Transverse colon (tissue), 4 donors: ENCODE measurements around the gene ZNF841. TPM values are rescaled to one million over a fixed set of nuclear protein-coding genes. Genes with fewer than 3 reads are reported as not detected.

ENCODE experiments used
- DNase-seq: peaks from one replicate; pipeline ENCODE4 v3.0.0-alpha.2; 2019
- H3K27ac ChIP-seq, 4 donors: fragments of 200-600 bp; sonication (generic); 2 replicates each; pipeline ENCODE4 v1.5.1; 2016 to 2018; ENCODE audit warnings: inconsistent platforms in 4 of 4
- H3K27me3 ChIP-seq: fragments of 200-600 bp; sonication (generic); 2 replicates; pipeline ENCODE4 v1.5.1; 2017; ENCODE audit warnings: inconsistent platforms
- H3K36me3 ChIP-seq, 4 donors: fragments of 200-600 bp; sonication (generic); 2 replicates each; pipeline ENCODE4 v1.5.1; 2017 to 2019; ENCODE audit warnings: inconsistent platforms in 4 of 4
- H3K4me1 ChIP-seq, 4 donors: fragments of 200-600 bp; sonication (generic); 2 replicates each; pipeline ENCODE4 v1.5.1; 2017 to 2020; ENCODE audit warnings: inconsistent platforms in 4 of 4
- H3K4me3 ChIP-seq, 4 donors: fragments of 200-600 bp; sonication (generic); 1 replicate in 1 of 4; 2 replicates in 3 of 4; pipeline versions ENCODE4 v1.5.1 to v1.6.1; 2017 to 2019; ENCODE audit warnings: inconsistent platforms in 4 of 4
- H3K9me3 ChIP-seq, 2 donors: fragments of 200-600 bp; sonication (generic); 2 replicates each; pipeline ENCODE4 v1.5.1; 2017 to 2019; ENCODE audit warnings: inconsistent platforms in 2 of 2
- CTCF ChIP-seq, 5 experiments: fragments of 200-600 bp in 3 of 5; fragments of 450-650 bp in 2 of 5; sonication (generic) in 3 of 5; IDR thresholded peaks; 1 replicate in 2 of 5; 2 replicates in 3 of 5; pipeline ENCODE4 v1.5.1; 2016 to 2017; ENCODE audit warnings: antibody characterized with exemption in 5 of 5, inconsistent platforms in 3 of 5, mild to moderate bottlenecking in 2 of 5, moderate library complexity in 1 of 5
- EP300 ChIP-seq: sonication (generic); formaldehyde crosslinking; IDR thresholded peaks from one replicate; pipeline ENCODE4 v1.6.1; 2017; ENCODE audit warnings: antibody characterized with exemption, low read depth
- POLR2A ChIP-seq: fragments of 450-650 bp; IDR thresholded peaks from one replicate; pipeline ENCODE4 v1.6.1; 2016; ENCODE audit warnings: antibody characterized with exemption, mild to moderate bottlenecking, moderate library complexity
- POLR2AphosphoS5 ChIP-seq, 3 donors: sonication (generic); formaldehyde crosslinking; IDR thresholded peaks; one replicate each; pipeline ENCODE4 v1.6.1; 2016; ENCODE audit warnings: antibody characterized with exemption in 3 of 3
- WGBS, 2 donors: methylation state at CpG; one replicate each; pipeline ENCODE4 v1.1.5; 2018; ENCODE audit warnings: low coverage in 1 of 2; 5-methylcytosine and 5-hydroxymethylcytosine counted together
- in situ Hi-C, 4 donors: fragments of 200-750 bp; cut with MboI; loops; one replicate each; pipeline versions ENCODE4 v1.15.0 to v1.15.1; 2017; ENCODE audit warnings: low sequenced_read_pairs in 3 of 4, low pct_ligation_motif_present in 1 of 4, low pct_unique_long_range_greater_than_20kb in 1 of 4
- intact Hi-C: fragments of 100-400 bp; cut with DNase I; formaldehyde crosslinking; loops from one replicate; pipeline ENCODE4 v1.15.1; 2023; ENCODE audit warnings: low total_unique reads
- total RNA-seq, 4 donors: library from RNA; depleted of rRNA; stranded (reverse); fragments of >200 nt; gene quantifications; one replicate each; pipeline ENCODE4 v1.1.0, GENCODE V29; 2016

ZNF841 gene
- total RNA-seq, 4 donors from 2014 or later = 15.7 to 23.7 (median 21.1) TPM

- 10 to 11% methylated on average over 12 of the region's 12 CpGs for WGBS, 2 donors
- intact Hi-C loops (no loop called here), in situ Hi-C loops (loop anchor here in 1 of 4 donors (10.0 kb wide), 1 partner anchor 860 kb away; no protein-coding TSS in a partner anchor)
- H3K27ac ChIP-seq = peak overlapping the region; percentile 60 to 85 (median 80)
- no peak for DNase-seq
- peak overlapping the region; percentile 55 to 95 (median 82) for H3K4me3 ChIP-seq
- H3K9me3 ChIP-seq = peaks cover 13 to 25% of the 10 kb centered on the region in 2 donors
- no peak for TF ChIP-seq CTCF (IDR thresholded peaks at IDR 0.05)
- no peak for TF ChIP-seq POLR2A
- TF ChIP-seq EP300 = no peak
- TF ChIP-seq POLR2AphosphoS5 (IDR thresholded peaks at IDR 0.05) = no peak
- peaks cover 4 to 21% (median 11%) of the 10 kb centered on the region in 4 donors for H3K4me1 ChIP-seq
- H3K27me3 ChIP-seq = no peaks in the 10 kb centered on the region
- peaks cover 0 to 40% (median 3%) of the 10 kb centered on the region in 4 donors for H3K36me3 ChIP-seq
Measured at GRCh38 chr19:52094526-52095130, 937 bp downstream of the ZNF841 start.

- no peak overlapping the region for H3K4me3 ChIP-seq
- in situ Hi-C loops (no loop called here), intact Hi-C loops (no loop called here)
- H3K9me3 ChIP-seq = peaks cover 13% of the 10 kb centered on the region in 2 donors
- H3K27me3 ChIP-seq = no peaks in the 10 kb centered on the region
- DNase-seq = no peak
- H3K36me3 ChIP-seq = peaks cover 0 to 97% (median 28%) of the 10 kb centered on the region in 4 donors
- no peaks in the 10 kb centered on the region for H3K4me1 ChIP-seq
- no peak overlapping the region for H3K27ac ChIP-seq
- TF ChIP-seq CTCF (IDR thresholded peaks at IDR 0.05) (no peak), POLR2AphosphoS5 (IDR thresholded peaks at IDR 0.05) (no peak), POLR2A (no peak), EP300 (no peak)
Measured at GRCh38 chr19:52086481-52086880, 9.1 kb downstream of the ZNF841 start.

GRCh38 chr19:52070496-52070895 is 25.1 kb downstream of the ZNF841 start:
- intact Hi-C loops (no loop called here), in situ Hi-C loops (no loop called here)
- no peak overlapping the region for H3K27ac ChIP-seq
- no peak overlapping the region for H3K4me3 ChIP-seq
- peaks cover 12 to 96% (median 57%) of the 10 kb centered on the region in 4 donors for H3K36me3 ChIP-seq
- TF ChIP-seq CTCF (IDR thresholded peaks at IDR 0.05) (no peak), POLR2A (no peak), POLR2AphosphoS5 (IDR thresholded peaks at IDR 0.05) (no peak), EP300 (no peak)
- DNase-seq = no peak
- no peaks in the 10 kb centered on the region for H3K4me1 ChIP-seq
- 96% methylated on average over 5 of the region's 5 CpGs; no CpG with 5 or more reads in 1 of the 2 donors for WGBS, 2 donors
- H3K27me3 ChIP-seq = no peaks in the 10 kb centered on the region
- H3K9me3 ChIP-seq = peaks cover 68 to 99% of the 10 kb centered on the region in 2 donors

- 83 to 93% methylated on average over 2 of the region's 2 CpGs for WGBS, 2 donors
- TF ChIP-seq POLR2AphosphoS5 (IDR thresholded peaks at IDR 0.05) = no peak
- no peak for TF ChIP-seq POLR2A
- no peak for TF ChIP-seq EP300
- no peak for TF ChIP-seq CTCF (IDR thresholded peaks at IDR 0.05)
- no peak overlapping the region for H3K4me3 ChIP-seq
- in situ Hi-C loops = no loop called here
- H3K4me1 ChIP-seq = no peaks in the 10 kb centered on the region
- no peak for DNase-seq
- no peak overlapping the region for H3K27ac ChIP-seq
- no peaks in the 10 kb centered on the region for H3K27me3 ChIP-seq
- peaks cover 7 to 96% (median 54%) of the 10 kb centered on the region in 4 donors for H3K36me3 ChIP-seq
- peaks cover 77 to 99% of the 10 kb centered on the region in 2 donors for H3K9me3 ChIP-seq
- intact Hi-C loops = no loop called here
Measured at GRCh38 chr19:52069653-52070052, 25.9 kb downstream of the ZNF841 start.
